GM19324 (cell line): ENCODE results near the gene KLHDC8B.

ENCODE experiments used
- ATAC-seq: cut with Tn5 transposase; IDR thresholded peaks from one replicate; pipeline ENCODE4 v1.9.1; 2021; ENCODE audit warnings: mild to moderate bottlenecking, moderate library complexity; ENCODE audit not compliant: unreplicated experiment, low FRiP score

The KLHDC8B gene

DNA sequence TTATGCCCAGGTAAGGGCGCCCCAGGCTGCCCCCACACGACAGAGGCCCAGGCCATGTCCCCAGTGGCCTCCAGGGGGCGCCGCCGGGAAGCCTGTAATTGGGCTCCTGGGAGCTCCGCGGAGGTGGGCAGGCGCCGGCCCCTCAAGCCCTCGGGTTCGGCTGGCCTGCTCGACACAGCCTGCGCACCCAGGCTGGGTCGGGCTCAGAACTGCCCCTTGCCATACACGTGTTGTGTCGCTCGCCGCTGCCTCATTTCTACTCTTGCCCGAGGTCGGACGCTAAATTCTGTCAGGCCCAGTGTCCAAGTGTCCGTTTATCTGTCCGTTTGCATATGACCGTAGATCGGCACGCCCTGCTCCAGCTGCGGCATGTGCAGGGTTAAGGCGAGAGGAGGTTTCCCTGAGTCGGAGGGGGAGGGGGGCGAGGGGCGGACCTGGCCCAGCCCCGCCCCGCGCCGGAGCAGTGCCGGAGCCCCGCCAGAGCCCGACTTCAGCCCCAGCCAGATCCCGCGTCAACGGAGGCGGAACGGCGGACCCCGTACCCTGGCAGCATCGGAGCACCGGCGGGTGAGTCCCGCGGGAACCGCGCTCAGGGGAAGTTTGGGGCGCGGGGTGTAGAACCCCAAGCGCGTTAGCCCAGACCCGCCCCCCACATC is at the start of gene KLHDC8B:
TSS of gene KLHDC8B (plus strand) at position 480 of the 656 bp plus-strand sequence. CDS start 1,172 bp downstream, outside the sequence.
- no peak for ATAC-seq

DNA sequence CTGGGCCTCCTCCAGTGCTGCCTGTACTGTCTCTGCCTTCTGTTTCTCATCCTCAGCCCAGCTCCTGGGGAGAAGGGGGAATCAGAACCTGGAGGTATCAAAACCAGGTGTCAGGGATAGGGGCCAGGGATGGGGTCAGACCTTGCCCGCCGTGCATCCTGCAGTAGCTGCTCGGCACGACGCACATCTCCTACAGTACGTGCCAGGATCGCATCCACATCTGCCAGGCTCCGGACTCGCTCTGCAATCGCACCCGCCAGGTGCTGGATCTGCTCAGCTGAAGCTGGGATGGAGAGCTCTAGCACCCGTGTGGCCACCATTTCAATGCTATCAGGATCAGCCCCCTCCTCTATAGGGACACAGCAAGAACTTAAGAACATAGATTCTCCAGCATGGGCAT is 49.4 kb upstream of the KLHDC8B start:
- ATAC-seq = no peak

DNA sequence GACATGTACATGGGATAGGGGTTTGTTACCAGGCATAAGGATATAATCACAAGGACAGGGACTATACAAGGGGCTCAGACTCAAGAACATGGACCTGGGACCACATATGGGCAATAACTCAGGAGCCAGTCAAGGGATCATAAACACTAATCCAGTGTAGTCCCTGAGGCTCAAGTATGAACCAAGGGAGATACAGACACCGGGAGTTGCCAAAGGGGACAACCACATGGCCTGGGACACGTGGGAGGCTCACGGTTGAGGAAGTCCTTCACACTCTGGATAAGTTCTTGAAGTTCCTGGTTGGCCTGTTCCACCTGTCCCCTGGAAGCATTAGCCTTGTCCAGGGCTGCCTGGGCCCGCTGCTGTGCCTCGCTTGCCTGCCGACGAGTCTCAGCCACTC is 48.9 kb upstream of the KLHDC8B start:
- ATAC-seq = no peak

DNA sequence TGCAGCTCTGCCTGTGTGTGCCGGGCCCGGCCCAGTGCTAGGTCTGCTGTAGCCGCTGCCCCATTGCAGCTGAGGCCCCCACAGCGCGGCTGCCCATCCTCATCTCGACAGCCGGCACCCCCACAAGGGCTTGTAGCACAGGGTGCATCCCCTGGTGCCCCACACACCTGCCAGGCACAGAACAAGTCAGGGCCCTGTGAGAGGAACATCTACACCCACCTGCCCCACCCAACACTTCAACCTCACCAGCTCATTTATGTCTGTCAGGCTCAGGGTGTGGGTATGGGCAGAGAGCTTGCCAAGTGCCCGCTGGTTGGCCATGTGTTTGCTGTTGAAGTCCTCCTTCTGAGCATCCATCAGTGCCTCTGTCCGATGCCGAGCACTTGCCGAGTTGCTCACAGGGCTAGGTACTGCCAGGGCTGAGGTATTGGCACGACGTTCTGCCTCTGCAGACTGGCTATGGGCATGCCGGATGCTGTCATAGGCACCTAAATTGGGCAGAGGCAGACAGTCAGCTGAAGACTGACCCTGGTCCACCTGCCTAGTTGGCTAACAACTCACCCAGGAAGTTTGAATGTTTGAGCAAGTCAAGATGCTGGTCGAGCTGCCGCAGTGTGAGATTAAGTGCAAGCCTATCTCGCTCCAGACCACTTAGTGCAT is 48.4 kb upstream of the KLHDC8B start:
- no peak for ATAC-seq

DNA sequence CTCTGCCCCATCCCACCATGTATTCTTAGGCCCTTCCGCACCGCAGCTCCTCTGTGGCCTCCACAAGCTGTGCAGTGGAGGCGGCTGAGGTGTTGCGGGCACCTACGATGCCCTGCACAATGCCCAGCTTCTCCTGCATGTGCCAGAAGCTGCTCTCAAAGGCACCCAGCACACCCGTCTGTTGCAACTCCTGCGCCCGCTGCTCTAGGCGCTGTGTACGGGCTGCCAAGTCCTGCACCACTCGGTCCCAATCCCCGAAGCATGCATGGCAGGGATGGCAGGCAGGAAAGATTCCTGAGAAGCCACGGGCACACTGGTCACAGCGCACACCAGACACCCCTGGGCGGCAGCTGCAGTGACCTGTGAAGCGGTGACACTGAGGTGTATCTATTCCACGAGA is 47.7 kb upstream of the KLHDC8B start:
- ATAC-seq = no peak

DNA sequence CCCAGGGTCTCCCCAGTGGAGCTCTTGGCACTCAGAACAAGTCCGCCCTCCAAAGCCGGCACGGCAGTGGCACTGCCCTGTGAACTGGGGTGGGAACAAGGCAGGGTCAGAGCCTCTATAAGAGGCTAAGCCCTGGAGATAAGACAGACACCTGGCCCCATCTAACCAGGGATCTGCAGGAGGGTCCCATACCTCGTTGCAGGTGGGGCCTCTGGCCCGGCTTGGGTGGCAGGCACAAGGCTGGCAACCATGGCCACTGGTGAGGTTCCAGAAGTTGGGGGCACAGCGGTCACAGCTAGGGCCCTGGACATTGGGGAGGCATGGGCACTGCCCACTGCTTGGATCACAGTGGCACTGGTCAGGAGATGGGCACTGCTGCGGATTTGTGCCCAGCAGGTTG is 47.2 kb upstream of the KLHDC8B start:
- no peak for ATAC-seq

DNA sequence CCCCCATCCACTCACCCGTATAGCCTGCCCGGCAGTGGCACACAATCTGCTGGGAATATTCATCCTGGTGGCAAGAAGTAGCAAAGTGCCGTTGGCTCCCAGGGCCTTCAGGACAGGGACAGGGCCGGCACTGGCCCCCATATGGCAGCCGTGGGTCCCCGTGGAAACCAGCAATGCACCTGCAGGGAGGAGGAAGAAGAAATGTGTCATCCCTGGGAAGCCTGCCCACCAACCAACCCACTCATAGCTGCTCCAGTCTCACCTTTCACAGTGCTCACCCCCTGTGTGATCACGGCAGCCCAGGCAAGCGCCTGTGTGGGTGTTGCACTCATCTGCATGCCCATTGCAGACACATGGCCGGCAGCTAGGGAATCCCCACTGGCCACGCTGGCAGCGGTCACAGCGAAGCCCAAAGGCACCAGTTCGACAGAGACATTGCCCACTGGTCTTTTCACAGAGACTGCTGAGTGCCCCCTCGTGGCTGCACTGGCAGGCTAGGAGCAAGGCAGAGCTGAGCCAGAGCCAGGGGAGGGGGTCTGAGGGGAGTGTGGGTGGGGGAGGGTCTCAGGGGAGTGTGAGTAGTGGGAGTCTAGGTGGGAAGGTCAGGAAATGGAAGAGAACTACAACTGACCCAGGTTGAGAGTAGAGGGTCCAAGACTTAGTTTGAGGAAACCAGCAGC is 46.3 kb upstream of the KLHDC8B start:
- no peak for ATAC-seq

DNA sequence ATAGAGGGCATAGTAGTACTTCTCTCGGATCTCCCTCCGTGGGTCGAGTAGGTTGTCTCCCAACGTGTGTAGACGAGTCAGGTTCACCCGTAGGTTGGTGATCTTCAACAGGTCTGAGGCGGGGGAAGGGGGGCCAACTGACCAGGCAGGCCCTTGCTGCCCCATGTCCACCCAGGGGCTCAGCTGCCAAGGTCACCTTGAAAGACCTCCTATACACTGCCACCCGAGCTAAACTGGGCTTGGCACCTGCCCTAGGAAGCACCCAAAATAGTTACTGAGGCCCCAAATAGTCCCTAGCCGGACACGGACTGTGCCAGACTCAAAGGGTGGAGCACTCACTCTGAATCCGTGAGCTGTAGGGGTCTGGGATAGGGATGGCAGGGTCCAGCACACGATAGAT is 40.4 kb upstream of the KLHDC8B start:
- no peak for ATAC-seq

DNA sequence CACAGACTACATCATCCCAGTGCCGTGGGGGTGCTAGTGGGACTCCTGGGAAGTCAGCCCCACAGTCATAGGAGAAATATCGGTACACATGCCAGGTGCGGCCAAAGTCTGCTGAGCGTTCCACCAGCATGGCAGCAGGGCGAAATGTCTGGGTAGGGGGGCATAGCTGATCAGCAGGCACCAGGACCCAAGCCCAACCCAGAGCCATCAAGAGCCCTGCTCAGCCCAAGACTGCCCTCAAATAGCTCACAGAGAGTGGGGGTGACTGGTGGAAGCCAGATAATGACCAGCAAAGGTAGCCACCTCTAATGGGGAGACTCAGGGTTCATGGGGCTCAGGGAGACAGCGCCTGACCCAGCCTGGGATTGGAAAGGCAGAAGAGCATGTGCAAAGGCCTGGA is 39.8 kb upstream of the KLHDC8B start:
- no peak for ATAC-seq

DNA sequence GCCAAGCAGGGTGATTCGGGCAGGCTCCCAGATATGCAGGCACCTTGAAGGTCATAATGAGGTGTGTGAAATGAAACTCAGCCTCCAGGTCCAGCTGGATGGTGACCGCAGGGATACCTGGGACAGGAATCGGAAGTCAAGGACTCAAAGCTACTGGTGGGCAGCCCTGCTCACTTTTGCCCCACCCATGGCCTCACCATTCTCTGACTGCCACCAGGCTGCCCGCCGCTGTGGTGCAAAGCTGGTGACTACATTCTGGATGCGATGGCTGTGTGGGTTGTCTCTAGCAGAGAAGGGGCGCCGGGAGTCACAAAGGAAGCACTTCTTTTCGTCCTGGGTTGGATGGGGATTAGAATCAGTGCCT is 39.3 kb upstream of the KLHDC8B start:
- ATAC-seq = no peak

DNA sequence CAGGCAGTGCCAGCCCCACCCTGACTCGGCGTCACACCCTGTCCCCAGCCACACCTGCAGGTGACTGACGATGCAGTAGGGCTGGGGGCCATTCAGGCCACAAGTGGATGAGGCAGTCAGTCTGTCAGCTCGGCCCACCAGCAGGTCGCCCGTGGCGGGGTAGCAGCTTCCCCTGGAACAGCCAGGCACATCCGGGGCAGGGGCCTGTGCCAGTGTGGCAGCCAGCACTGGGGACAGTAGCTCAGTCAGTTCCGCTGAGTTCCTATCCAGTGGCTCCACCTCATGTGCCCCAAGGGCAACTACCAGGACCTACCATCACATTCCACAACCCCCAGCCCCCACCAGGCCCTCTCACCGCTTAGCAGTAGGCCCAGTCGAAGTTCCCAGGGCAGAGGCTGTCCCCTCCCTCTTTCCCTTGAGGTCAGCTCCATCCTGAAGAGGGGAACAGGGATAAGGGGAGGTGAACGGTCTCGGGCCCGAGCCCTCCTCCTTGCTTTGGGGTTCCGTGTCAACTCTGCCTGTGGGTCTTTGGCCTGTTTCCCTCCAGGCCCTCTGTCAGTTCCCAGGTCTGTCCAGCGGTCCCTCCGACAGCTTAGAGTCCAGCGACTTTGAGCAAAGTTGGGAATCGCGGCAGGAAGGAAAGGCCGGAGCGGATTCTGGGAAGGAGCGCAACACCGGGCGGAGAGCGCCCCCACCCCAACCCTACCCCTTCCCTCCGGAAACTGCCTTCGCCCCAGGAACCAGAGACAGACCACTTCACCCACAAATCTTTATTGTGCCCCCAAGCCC is 38.8 kb upstream of the KLHDC8B start, which contains the start of gene LAMB2:
TSS of gene LAMB2 (minus strand) at position 614 of the 789 bp plus-strand sequence. CDS start at position 431, 183 bp downstream.
- no peak for ATAC-seq

DNA sequence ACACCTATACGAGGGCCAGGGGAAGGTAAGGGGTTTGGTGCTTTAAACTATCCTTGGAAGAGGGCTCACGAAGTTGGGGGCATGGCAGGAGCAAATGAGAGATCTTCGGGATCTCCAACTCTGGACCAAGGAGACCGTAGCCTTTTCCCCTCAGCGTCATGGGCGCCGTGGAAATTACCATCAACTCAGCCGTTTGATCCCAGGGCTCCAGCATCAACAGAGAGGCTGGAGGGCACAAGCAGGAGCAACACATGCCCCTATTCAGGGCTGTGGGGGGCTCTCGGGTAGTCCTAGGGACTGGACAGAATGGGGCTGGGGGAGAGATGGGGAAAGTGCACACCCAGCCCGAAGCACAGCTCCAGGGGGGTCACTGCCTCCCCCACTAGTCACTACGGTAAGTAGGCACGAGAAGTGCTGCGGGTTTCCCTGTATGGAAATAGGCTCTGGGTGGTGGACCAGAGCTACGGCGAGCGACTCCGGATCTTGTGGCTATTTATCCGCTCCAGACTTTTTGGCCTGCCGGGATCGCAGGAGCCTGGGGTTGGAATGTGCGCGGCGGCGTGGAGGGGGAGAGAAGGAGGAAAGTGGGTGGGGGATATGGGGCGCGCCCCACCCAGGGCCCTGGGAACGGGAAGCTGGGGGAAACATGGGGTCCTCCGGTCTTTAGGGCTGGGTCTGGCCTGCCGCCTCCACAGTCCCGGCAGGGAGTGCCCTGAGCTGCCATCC is 38.0 kb upstream of the KLHDC8B start:
- no peak for ATAC-seq

DNA sequence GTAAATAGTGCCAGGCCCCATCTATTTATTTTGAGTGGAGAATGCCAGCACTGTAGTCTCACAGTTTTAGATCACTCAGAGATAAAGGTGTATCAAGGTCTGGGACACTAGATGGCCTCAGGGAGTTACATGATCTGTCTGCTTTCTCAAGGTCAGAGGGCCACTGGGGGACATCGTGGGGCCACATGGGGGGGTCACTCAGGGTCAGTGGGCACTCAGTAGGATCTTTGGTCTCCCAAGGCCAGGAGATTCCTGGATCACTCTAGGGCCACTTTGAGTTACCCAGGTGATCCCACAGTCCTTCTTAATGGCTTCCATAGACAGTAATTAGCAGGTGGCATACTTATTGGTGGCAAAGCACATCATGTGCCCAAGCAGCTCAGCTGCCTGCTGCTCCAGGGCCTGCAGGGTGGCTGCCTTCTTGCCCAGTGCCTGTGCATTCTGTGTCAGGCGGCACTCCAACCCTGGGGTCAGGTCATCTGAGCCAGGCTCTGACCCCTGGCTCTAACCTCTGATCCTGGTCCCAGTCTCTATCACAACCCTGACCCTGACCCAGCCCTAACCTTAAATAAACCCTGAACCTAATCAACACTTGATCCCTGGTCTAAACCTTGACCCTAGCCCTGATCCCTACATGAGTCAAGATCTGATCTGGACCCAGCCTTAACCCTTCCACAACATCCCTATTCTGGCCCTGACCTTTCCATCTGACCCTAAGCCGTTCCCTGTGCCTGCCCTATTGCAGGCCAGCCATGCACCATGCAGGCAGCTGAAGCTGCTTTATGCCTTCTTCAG is 36.7 kb upstream of the KLHDC8B start:
- ATAC-seq = no peak

DNA sequence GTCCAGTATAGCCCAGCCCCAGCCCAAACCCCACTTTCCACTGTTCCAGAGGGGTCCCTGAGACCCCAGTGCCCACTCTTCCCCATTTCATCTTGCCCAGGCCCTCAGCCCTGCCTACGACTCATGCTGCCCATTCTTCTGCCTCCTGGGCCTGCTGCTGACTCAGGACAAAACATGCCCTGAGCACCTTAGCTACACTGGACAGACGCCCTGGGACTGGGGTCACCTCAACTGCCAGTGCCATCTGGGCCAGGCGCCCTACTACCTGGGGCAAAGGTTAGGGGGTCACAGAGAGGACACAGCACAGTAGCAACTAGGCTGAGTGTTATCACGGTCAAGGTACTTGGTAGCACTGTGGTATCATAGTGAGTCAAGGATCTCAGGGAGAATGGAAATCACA is 35.9 kb upstream of the KLHDC8B start:
- ATAC-seq = no peak

DNA sequence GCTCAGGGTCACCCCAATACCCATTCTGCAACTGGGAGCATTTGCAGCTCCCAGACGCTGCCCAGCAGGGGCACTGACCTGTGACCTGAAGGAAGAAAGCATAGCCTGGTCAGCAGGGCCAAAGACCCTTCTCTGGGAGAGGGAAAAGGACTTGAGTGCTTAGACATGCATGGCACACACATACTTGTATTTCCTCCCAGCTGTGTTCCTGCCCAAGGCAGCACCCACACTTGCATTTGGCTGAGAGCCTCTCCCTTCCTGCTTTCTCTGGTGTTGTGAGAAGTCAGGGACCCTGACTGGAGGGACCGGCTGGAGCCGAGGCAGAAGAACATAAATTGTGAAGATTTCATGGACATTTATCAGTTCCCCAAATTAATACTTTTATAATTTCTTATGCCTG is 31.3 kb upstream of the KLHDC8B start:
- ATAC-seq = no peak

DNA sequence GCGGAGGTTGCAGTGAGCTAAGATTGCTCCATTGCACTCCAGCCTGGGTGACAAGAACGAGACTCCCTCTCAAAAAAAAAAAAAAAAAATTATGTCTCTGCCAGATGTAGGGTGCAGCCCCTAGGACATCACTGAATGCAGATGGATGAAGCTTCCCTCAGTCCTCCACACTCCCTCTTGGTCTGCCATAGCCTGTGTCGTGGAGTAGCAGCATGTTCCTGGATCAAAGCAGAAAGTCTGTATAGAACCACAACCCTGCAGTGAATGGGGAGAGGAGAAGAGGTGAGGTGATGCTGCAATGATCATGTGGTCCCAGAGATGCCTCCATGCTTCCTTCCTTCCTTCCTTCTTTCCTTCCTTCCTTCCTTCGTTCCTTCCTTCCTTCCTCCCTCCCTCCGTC is 23.2 kb upstream of the KLHDC8B start:
- ATAC-seq = no peak

DNA sequence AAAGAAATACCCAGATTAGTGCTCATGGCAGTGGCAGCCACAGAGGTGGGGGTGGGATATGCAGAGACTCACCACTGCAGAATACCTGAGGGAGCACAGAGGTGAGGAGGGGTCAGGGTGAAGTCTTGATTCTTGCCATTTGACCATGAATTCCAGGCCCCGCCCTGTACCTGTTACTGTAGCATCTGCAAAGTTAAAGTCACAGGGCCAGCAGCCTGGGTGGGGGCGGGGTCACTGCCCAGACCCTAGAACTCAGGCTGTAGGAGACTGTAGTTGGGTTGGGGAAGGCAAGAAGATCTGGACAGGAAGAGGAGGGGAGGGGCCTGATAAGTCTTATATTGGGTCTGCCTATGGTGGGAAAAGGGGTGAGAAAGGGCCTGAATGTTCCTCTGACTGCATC is 19.8 kb upstream of the KLHDC8B start:
- ATAC-seq = no peak

DNA sequence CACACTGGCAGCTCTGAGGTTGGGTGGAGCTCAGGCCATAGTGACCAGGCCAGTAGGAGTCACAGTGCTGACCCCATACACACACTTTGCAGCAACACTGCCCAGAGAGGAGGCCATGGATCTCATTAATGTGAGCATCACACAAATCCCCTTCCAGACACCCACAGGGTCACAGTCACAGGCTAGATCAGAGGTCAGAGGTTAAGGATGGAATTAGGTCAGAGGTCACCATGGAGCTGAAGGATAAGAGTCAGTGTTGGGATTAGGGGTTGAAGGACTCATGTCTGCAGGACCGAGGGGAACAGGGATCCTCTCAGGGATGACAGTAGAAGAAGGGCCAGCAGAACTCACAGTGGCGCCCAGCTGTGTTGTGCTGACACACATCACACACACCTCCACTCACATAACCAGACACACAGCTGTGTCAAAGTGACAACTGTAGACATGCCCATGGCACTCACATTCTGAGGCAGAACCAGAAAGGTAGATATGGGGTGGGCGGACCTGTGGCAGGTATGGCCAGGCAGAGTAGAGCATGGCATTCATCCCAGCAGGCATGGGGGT is 18.0 kb upstream of the KLHDC8B start:
- no peak for ATAC-seq

DNA sequence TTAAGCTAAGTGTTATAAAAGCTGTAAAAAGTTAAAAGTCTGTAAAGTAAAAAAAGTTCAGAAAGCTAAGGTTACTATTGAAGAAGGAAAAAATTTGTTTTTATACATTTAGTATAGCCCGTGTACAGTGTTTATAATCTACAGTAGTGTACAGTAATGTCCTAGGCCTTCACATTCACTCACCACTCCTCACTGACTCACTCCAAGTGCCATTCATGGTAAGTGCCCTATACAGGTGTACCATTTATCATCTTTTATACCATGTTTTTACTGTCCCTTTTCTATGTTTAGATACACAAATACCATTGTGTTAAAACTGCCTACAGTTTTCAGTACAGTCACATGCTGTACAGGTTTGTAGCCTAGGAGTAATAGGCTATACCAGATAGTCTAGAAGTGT is 14.1 kb upstream of the KLHDC8B start:
- no peak for ATAC-seq
